Measurements from ENCODE around the gene RGS6. TPM values are rescaled to one million over a fixed set of nuclear protein-coding genes. Genes with fewer than 3 reads are reported as not detected.

Gene RGS6
- total RNA-seq, 2 experiments from 2014 or later = not detected

DNA sequence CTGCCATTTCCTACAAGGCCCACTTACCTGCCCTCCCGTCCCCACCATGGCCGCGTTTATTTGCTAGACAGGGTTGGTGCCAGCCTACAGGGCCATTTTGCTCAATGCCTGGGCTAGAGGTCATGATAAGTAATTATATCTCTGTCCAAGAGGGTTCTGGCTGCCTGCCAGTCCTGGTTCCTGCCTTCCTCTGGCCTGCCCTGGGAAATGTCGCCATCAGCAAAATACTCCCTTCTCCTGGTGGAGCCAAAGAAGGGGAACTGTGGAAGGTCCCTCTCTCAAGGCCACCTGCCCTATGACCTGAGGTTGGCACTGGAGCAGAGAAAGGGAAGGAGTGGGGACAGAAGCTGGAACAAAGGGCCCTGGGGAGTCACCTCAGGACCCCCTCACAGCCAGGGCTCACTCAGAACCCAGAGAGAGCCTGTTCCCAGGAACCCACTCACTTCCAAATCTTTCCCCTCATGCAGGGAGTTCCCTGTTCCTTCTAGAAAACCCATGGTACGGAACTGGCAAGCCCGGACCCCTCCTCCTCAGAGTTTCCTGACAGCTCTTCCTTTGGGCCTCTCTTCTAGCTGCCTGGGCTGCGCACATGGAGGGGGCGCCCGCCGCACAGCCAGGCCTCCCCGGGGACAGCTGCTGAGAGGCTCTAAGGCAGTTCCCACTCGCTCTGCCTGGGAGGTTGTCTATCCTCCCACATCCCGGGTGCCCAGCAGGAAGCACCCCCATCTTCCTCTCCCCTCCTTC, 681.2 kb downstream of the RGS6 start:
- Mint-ChIP-seq H3K4me3 (no peak overlapping the region), H3K4me1 (ENCODE audit: low read depth) (no peaks in the 10 kb centered on the region), H3K9me3 (no peaks in the 10 kb centered on the region), H3K36me3 (ENCODE audit: low read depth) (no peaks in the 10 kb centered on the region), H3K27ac (no peak overlapping the region), H3K27me3 (peaks cover 7% of the 10 kb centered on the region)
- no peak for DNase-seq
- CTCF ChIA-PET = no interaction called here
- POLR2A ChIA-PET = no interaction called here
- intact Hi-C loops (cut with micrococcal nuclease) = no loop called here
- no peak for ATAC-seq
- TF ChIP-seq, protein P1, sequence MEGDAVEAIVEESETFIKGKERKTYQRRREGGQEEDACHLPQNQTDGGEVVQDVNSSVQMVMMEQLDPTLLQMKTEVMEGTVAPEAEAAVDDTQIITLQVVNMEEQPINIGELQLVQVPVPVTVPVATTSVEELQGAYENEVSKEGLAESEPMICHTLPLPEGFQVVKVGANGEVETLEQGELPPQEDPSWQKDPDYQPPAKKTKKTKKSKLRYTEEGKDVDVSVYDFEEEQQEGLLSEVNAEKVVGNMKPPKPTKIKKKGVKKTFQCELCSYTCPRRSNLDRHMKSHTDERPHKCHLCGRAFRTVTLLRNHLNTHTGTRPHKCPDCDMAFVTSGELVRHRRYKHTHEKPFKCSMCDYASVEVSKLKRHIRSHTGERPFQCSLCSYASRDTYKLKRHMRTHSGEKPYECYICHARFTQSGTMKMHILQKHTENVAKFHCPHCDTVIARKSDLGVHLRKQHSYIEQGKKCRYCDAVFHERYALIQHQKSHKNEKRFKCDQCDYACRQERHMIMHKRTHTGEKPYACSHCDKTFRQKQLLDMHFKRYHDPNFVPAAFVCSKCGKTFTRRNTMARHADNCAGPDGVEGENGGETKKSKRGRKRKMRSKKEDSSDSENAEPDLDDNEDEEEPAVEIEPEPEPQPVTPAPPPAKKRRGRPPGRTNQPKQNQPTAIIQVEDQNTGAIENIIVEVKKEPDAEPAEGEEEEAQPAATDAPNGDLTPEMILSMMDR (IDR thresholded peaks at IDR 0.05) = no peak

DNA sequence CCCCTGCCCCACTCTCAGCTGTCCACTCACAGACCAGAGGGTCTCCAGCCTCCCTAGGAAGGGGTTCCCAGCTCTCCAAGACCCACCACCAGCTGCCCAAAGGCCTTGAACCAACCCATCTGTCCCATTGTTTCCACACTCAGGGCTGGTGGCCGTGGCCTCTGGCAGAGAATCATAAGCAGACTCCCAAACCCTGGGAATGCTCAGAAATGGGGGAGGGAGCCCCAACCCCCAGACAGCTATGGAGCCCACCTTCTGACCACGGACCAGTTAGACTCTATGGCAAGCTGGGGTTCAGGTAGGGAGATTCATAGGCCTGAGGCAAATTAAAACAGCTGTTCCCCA, 681.7 kb downstream of the RGS6 start:
- Mint-ChIP-seq H3K4me3 (no peak overlapping the region), H3K4me1 (ENCODE audit: low read depth) (no peaks in the 10 kb centered on the region), H3K36me3 (ENCODE audit: low read depth) (no peaks in the 10 kb centered on the region), H3K27ac (no peak overlapping the region), H3K9me3 (no peaks in the 10 kb centered on the region), H3K27me3 (peaks cover 7% of the 10 kb centered on the region)
- ChIA-PET POLR2A (no interaction called here), CTCF (no interaction called here)
- ATAC-seq (no peak), DNase-seq (no peak)
- intact Hi-C loops (cut with micrococcal nuclease) = no loop called here
- TF ChIP-seq, protein P1 (IDR thresholded peaks at IDR 0.05) = no peak

DNA sequence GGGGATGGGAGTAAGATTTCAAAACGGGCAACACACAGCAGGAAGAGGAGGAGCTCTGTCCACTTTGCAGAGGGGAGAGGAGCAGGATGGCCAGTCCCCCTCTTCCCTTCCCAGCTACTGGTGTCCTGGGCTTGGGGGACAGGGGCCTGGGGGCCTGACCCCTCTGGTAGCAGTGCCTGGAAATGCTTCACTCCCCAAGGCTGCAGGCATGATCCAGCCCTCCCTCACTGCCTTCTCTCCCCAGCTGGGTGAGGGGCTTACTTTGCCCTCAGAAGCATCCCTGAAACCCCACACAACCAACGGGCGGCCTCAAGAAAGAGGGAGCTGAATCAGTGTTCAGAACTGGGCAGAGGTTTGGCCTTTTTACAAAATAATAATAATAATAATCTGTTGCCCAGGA, 682.1 kb downstream of the RGS6 start:
- ChIA-PET CTCF (no interaction called here), POLR2A (no interaction called here)
- Mint-ChIP-seq H3K4me1 (ENCODE audit: low read depth) (no peaks in the 10 kb centered on the region), H3K9me3 (no peaks in the 10 kb centered on the region), H3K36me3 (ENCODE audit: low read depth) (no peaks in the 10 kb centered on the region), H3K4me3 (no peak overlapping the region), H3K27ac (no peak overlapping the region), H3K27me3 (peaks cover 7% of the 10 kb centered on the region)
- TF ChIP-seq, protein P1 (IDR thresholded peaks at IDR 0.05) = no peak
- DNase-seq = no peak
- intact Hi-C loops (cut with micrococcal nuclease) = no loop called here
- no peak for ATAC-seq

DNA sequence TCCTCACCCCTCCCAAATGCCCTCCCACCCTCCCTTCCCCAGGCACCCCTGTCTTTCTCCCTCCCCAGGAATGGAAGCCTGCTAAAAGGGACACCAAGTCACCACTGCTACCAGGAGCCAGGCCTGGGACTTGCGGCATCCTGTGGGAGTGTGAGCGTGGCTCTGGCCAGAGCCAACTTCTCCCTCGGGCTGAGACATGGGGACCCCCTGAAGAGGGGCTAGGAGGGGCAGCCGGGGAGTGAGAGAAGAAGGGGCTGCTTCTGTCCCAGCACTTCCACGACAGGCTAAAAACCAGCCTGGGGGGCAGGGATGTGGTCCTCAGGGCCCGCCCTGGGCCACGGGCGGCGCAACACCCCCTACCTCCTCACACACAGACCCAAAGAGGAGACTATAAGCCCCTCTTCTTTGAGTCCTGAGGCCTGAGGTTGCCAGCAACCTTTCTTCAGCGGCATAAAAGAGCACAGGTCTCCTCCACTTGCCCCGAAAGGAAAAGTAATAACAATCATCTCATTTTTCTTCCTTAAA, 682.7 kb downstream of the RGS6 start:
- no peaks in the 10 kb centered on the region for H3K36me3 Mint-ChIP-seq (ENCODE audit: low read depth)
- H3K4me1 Mint-ChIP-seq (ENCODE audit: low read depth) = no peaks in the 10 kb centered on the region
- ChIA-PET CTCF (no interaction called here), POLR2A (no interaction called here)
- no peak overlapping the region for H3K27ac Mint-ChIP-seq
- no peak overlapping the region for H3K4me3 Mint-ChIP-seq
- H3K9me3 Mint-ChIP-seq = no peaks in the 10 kb centered on the region
- DNase-seq (no peak), ATAC-seq (no peak)
- TF ChIP-seq, protein P1 (IDR thresholded peaks at IDR 0.05) = no peak
- intact Hi-C loops (cut with micrococcal nuclease) = no loop called here
- H3K27me3 Mint-ChIP-seq = peaks cover 7% of the 10 kb centered on the region

DNA sequence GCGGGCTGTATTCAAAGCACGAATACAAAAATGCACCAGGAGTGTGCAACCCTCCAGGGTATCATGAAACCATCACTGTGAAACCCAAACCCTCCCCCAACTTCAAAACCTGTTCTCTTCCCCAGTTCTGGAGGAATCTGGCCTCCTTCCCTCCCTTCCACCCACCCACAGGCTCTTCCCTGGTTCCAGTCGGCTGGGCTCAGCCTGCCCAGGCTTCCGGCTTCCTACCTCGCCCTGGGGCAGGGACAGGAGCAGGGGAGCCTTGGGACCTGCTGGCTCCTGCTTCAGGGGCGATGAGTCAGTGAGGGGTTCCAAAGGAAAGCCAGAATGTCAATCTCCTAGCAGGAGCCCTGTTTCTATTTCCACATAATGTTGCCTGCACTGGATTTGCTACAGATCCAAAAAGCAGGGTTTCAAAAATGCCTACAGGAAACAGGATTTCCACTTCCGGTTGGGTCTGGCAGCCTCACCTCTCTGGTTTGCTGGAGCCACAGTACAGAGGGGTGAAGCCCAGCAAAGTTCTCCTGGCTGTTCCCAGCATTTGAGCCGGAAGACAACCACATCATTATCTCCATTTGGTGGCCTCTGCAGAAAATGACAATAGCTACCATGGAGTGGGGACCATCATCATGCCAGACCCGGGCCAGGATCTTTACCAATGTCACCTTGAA, 683.4 kb downstream of the RGS6 start:
- DNase-seq (no peak), ATAC-seq (no peak)
- intact Hi-C loops (cut with micrococcal nuclease) = no loop called here
- ChIA-PET CTCF (no interaction called here), POLR2A (no interaction called here)
- TF ChIP-seq, protein P1 (IDR thresholded peaks at IDR 0.05) = no peak
- no peak overlapping the region for H3K27ac Mint-ChIP-seq
- no peak overlapping the region for H3K4me3 Mint-ChIP-seq
- H3K4me1 Mint-ChIP-seq (ENCODE audit: low read depth) = no peaks in the 10 kb centered on the region
- peaks cover 7% of the 10 kb centered on the region for H3K27me3 Mint-ChIP-seq
- H3K36me3 Mint-ChIP-seq (ENCODE audit: low read depth) = no peaks in the 10 kb centered on the region
- H3K9me3 Mint-ChIP-seq = no peaks in the 10 kb centered on the region

Data from activated CD8-positive, alpha-beta T cell treated with anti-CD3 and anti-CD28 coated beads for 36 hours (primary cell).